H9 (cell line): ENCODE results near the gene OSBPL2. TPM values are rescaled to one million over a fixed set of nuclear protein-coding genes. Genes with fewer than 3 reads are reported as not detected.

ENCODE experiments used
- DNase-seq: peaks from one replicate; pipeline ENCODE4 v3.0.0-alpha.2; 2017
- H2AFZ ChIP-seq: one replicate; pipeline ENCODE4 v1.6.1; 2013; ENCODE audit warnings: mild to moderate bottlenecking, low read length, control low read depth, moderate library complexity
- H2AK5ac ChIP-seq: 2 replicates; pipeline ENCODE4 v1.6.1; 2013; ENCODE audit warnings: low read length, control low read depth, mixed read lengths; ENCODE audit not compliant: insufficient read length
- H2BK120ac ChIP-seq: one replicate; pipeline ENCODE4 v1.6.1; 2013; ENCODE audit warnings: low read depth, mild to moderate bottlenecking, low read length, control low read depth, inconsistent platforms; ENCODE audit not compliant: poor library complexity, severe bottlenecking
- H2BK12ac ChIP-seq: 2 replicates; pipeline ENCODE4 v1.6.1; 2013; ENCODE audit warnings: low read length, control low read depth, mixed read lengths, low read depth; ENCODE audit not compliant: insufficient read length
- H2BK15ac ChIP-seq: 2 replicates; pipeline ENCODE4 v1.6.1; 2013; ENCODE audit warnings: low read depth, low read length, control low read depth
- H2BK20ac ChIP-seq: one replicate; pipeline ENCODE4 v1.6.1; 2013; ENCODE audit warnings: low read depth, mild to moderate bottlenecking, low read length, control low read depth, inconsistent platforms; ENCODE audit not compliant: poor library complexity, severe bottlenecking
- H2BK5ac ChIP-seq: 2 replicates; pipeline ENCODE4 v1.6.1; 2013; ENCODE audit warnings: low read length, control low read depth, mixed read lengths; ENCODE audit not compliant: insufficient read length
- H3K14ac ChIP-seq: 2 replicates; pipeline ENCODE4 v1.6.1; 2013; ENCODE audit warnings: low read length, control low read depth; ENCODE audit not compliant: insufficient read depth
- H3K18ac ChIP-seq: 2 replicates; pipeline ENCODE4 v1.6.1; 2013; ENCODE audit warnings: low read depth, mild to moderate bottlenecking, mixed read lengths, low read length, control low read depth; ENCODE audit not compliant: insufficient read length
- H3K23ac ChIP-seq: 2 replicates; pipeline ENCODE4 v1.6.1; 2013; ENCODE audit warnings: low read length, control low read depth, mixed read lengths, low read depth; ENCODE audit not compliant: insufficient read length
- H3K23me2 ChIP-seq: 2 replicates; pipeline ENCODE4 v1.6.1; 2013; ENCODE audit warnings: low read depth, mild to moderate bottlenecking, mixed read lengths, low read length, control low read depth; ENCODE audit not compliant: insufficient read length, poor library complexity, severe bottlenecking
- H3K27ac ChIP-seq: 2 replicates; pipeline ENCODE4 v1.5.1; 2013; ENCODE audit warnings: low read length, control low read depth, mixed read lengths, low read depth; ENCODE audit not compliant: insufficient read length
- H3K27me3 ChIP-seq: 2 replicates; pipeline ENCODE4 v1.6.1; 2013; ENCODE audit warnings: low read length, control low read depth, inconsistent platforms; ENCODE audit not compliant: insufficient read depth
- H3K4ac ChIP-seq: 2 replicates; pipeline ENCODE4 v1.6.1; 2013; ENCODE audit warnings: low read depth, mild to moderate bottlenecking, control low read depth, inconsistent platforms, low read length, moderate library complexity
- H3K4me1 ChIP-seq: 2 replicates; pipeline ENCODE4 v1.6.1; 2013; ENCODE audit warnings: low read length, control low read depth, inconsistent platforms; ENCODE audit not compliant: insufficient read depth
- H3K4me2 ChIP-seq: 2 replicates; pipeline ENCODE4 v1.6.1; 2013; ENCODE audit warnings: low read length, control low read depth, mixed read lengths; ENCODE audit not compliant: insufficient read length, insufficient read depth
- H3K56ac ChIP-seq: 2 replicates; pipeline ENCODE4 v1.6.1; 2013; ENCODE audit warnings: low read depth, mild to moderate bottlenecking, mixed read lengths, low read length, control low read depth; ENCODE audit not compliant: insufficient read length
- H3K79me1 ChIP-seq: 2 replicates; pipeline ENCODE4 v1.6.1; 2013; ENCODE audit warnings: low read depth, mild to moderate bottlenecking, moderate library complexity, low read length, control low read depth, inconsistent platforms; ENCODE audit not compliant: insufficient read depth, poor library complexity, severe bottlenecking
- H3K79me2 ChIP-seq: 2 replicates; pipeline ENCODE4 v1.6.1; 2013; ENCODE audit warnings: low read length, control low read depth, inconsistent platforms; ENCODE audit not compliant: insufficient read depth
- H3K9ac ChIP-seq: 2 replicates; pipeline ENCODE4 v1.6.1; 2013; ENCODE audit warnings: low read length, control low read depth, mixed read lengths; ENCODE audit not compliant: insufficient read length; ENCODE audit errors: extremely low read depth
- H3K9me3 ChIP-seq: one replicate; pipeline ENCODE4 v1.6.1; 2013; ENCODE audit warnings: low read depth, low read length, inconsistent platforms; ENCODE audit not compliant: control insufficient read depth
- H3T11ph ChIP-seq: one replicate; pipeline ENCODE4 v1.6.1; 2013; ENCODE audit warnings: mild to moderate bottlenecking, low read length, control low read depth, inconsistent platforms
- H4K20me1 ChIP-seq: one replicate; pipeline ENCODE4 v1.6.1; 2013; ENCODE audit not compliant: control insufficient read depth, insufficient read length, insufficient read depth
- H4K5ac ChIP-seq: 2 replicates; pipeline ENCODE4 v1.6.1; 2013; ENCODE audit warnings: low read depth, mild to moderate bottlenecking, mixed read lengths, low read length, control low read depth; ENCODE audit not compliant: insufficient read length
- H4K8ac ChIP-seq: replicated peaks from 2 replicates; pipeline ENCODE4 v1.6.1; 2013; ENCODE audit warnings: low read length, control low read depth, mixed read lengths, low read depth; ENCODE audit not compliant: insufficient read length
- H4K91ac ChIP-seq: 2 replicates; pipeline ENCODE4 v1.6.1; 2013; ENCODE audit warnings: low read depth, mild to moderate bottlenecking, moderate library complexity, mixed read lengths, low read length, control low read depth; ENCODE audit not compliant: insufficient read length
- H3K27ac Mint-ChIP-seq, 3 experiments: 2 replicates in 2 of 3; 3 replicates in 1 of 3; pipeline ENCODE4 v1.8.0; 2020 to 2021; ENCODE audit warnings: mixed read lengths in 3 of 3, mild to moderate bottlenecking in 1 of 3, moderate library complexity in 1 of 3
- H3K27me3 Mint-ChIP-seq: 2 replicates; pipeline ENCODE4 v1.8.0; 2021; ENCODE audit warnings: low read depth, mild to moderate bottlenecking, moderate library complexity, mixed read lengths
- H3K36me3 Mint-ChIP-seq, 3 experiments: 2 replicates in 2 of 3; 3 replicates in 1 of 3; pipeline ENCODE4 v1.8.0; 2020 to 2021; ENCODE audit warnings: low read depth in 3 of 3, mixed read lengths in 3 of 3; ENCODE audit not compliant: insufficient read depth in 1 of 3
- H3K4me1 Mint-ChIP-seq, 2 experiments: 2 replicates each; pipeline ENCODE4 v1.8.0; 2020; ENCODE audit warnings: mixed read lengths in 2 of 2
- H3K4me3 Mint-ChIP-seq, 2 experiments: 2 replicates in 1 of 2; 3 replicates in 1 of 2; pipeline ENCODE4 v1.8.0; 2020 to 2021; ENCODE audit warnings: mild to moderate bottlenecking in 2 of 2, mixed read lengths in 2 of 2, moderate library complexity in 1 of 2
- H3K9me3 Mint-ChIP-seq, 2 experiments: 2 replicates in 1 of 2; 3 replicates in 1 of 2; pipeline ENCODE4 v1.8.0; 2020; ENCODE audit warnings: mild to moderate bottlenecking in 2 of 2, mixed read lengths in 2 of 2, moderate library complexity in 1 of 2
- CTCF ChIP-seq: fragments of 200-600 bp; sonication (generic); conservative IDR thresholded peaks from 3 replicates; pipeline ENCODE4 v1.8.0; 2021; ENCODE audit warnings: antibody characterized with exemption, mild to moderate bottlenecking
- WGBS: extraction: QIAGEN DNeasy Blood & Tissue Kit; methylation state at CpG from one replicate; pipeline ENCODE4 v1.1.7; 2013; ENCODE audit warnings: missing lambda C conversion rate, low lambda C conversion rate, mixed read lengths; ENCODE audit not compliant: insufficient read length; ENCODE audit errors: extremely low coverage; 5-methylcytosine and 5-hydroxymethylcytosine counted together
- total RNA-seq: library from RNA; stranded (reverse); gene quantifications from 2 replicates; pipeline ENCODE4 v1.2.1, GENCODE V29; 2021

OSBPL2 gene
- total RNA-seq, 1 experiment from 2014 or later, result 47.3 TPM

DNA sequence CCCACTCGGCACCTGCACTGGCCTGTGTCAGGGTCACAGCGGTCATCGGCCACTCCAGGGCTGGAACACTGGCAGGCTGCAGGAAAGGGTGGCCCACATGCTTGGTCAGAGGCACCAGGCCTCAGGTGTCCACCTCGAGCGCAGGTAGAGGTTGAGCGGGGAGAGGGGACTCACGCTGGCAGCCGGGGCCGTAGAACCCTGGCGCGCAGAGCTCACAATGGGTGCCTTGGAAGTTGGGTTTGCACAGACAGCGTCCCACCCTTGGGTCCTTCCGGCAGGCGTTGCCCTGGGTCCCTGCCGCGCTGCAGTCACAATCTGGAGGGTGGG is 99.9 kb downstream of the OSBPL2 start:
- Histone ChIP-seq H2BK15ac (no peak overlapping the region), H3K18ac (no peak overlapping the region), H3K4me1 (no peaks in the 10 kb centered on the region), H3K23me2 (no peaks in the 10 kb centered on the region), H3K79me2 (no peaks in the 10 kb centered on the region), H2BK5ac (no peak overlapping the region), H3K14ac (no peak overlapping the region), H4K91ac (no peak overlapping the region), H3K79me1 (no peaks in the 10 kb centered on the region), H3K23ac (no peak overlapping the region), H3K27ac (no peak overlapping the region), H4K20me1 (peaks cover 3% of the 10 kb centered on the region), H3K9me3 (no peaks in the 10 kb centered on the region), H2BK20ac (no peak overlapping the region), H3K9ac (no peak overlapping the region), H2BK12ac (no peak overlapping the region), H2BK120ac (no peak overlapping the region), H4K5ac (no peak overlapping the region), H3K4ac (no peak overlapping the region), H3K56ac (no peak overlapping the region), H3K27me3 (no peaks in the 10 kb centered on the region), H4K8ac (no peak overlapping the region), H3K4me2 (no peak overlapping the region), H2AK5ac (no peak overlapping the region), H3T11ph (no peak overlapping the region), H2AFZ (no peak overlapping the region)
- Mint-ChIP-seq H3K4me1 (no peaks in the 10 kb centered on the region), H3K27me3 (no peaks in the 10 kb centered on the region), H3K4me3 (no peak overlapping the region), H3K9me3 (no peaks in the 10 kb centered on the region), H3K27ac (no peak overlapping the region; a peak in 1 of 7 replicates), H3K36me3 (peaks cover 21 to 70% (median 68%) of the 10 kb centered on the region in 3 experiments; a peak in 6 of 7 replicates)
- no peak for DNase-seq
- no peak for TF ChIP-seq CTCF
- no CpG with 5 or more reads among the region's 16 CpGs for WGBS
